OCI-LY3 (cell line): ENCODE results near the gene CHCHD1.

Source experiments
- H2AFZ ChIP-seq: fragments of 200-600, 300-600 bp; shearing (Covaris generic); 2 replicates; pipeline ENCODE4 v1.6.0; 2014; ENCODE audit warnings: antibody characterized with exemption, low read depth, low read length
- H3K27ac ChIP-seq: fragments of 200-600, 300-600 bp; sonication (generic); 2 replicates; pipeline ENCODE4 v1.5.1; 2014; ENCODE audit warnings: mild to moderate bottlenecking, low read length, moderate library complexity, mixed read lengths
- H3K27me3 ChIP-seq: fragments of 200-600, 300-600 bp; sonication (generic); 2 replicates; pipeline ENCODE4 v1.6.1; 2014; ENCODE audit warnings: low read depth, low read length, mixed read lengths
- H3K36me3 ChIP-seq: fragments of 200-600, 300-600 bp; sonication (generic); replicated peaks from 2 replicates; pipeline ENCODE3; 2014; ENCODE audit warnings: low read depth, low read length, mixed read lengths
- H3K4me1 ChIP-seq: fragments of 300-600, 200-600 bp; sonication (generic); 2 replicates; pipeline ENCODE4 v1.6.1; 2014; ENCODE audit warnings: low read length, mixed read lengths
- H3K4me2 ChIP-seq: fragments of 200-600, 300-600 bp; sonication (generic); 2 replicates; pipeline ENCODE4 v1.6.1; 2014; ENCODE audit warnings: low read length, mixed read lengths
- H3K4me3 ChIP-seq: fragments of 300-600, 200-600 bp; sonication (generic); 2 replicates; pipeline ENCODE4 v1.5.1; 2014; ENCODE audit warnings: antibody characterized with exemption, mild to moderate bottlenecking, low read length, moderate library complexity
- H3K79me2 ChIP-seq: fragments of 300-600, 200-600 bp; shearing (Covaris generic); 2 replicates; pipeline ENCODE4 v1.6.1; 2014; ENCODE audit warnings: mild to moderate bottlenecking, low read length, mixed read lengths
- H3K9ac ChIP-seq: fragments of 300-600, 200-600 bp; shearing (Covaris generic); 2 replicates; pipeline ENCODE4 v1.6.0; 2014; ENCODE audit warnings: mild to moderate bottlenecking, low read length, moderate library complexity
- H3K9me3 ChIP-seq: fragments of 200-600, 300-600 bp; shearing (Covaris generic); 2 replicates; pipeline ENCODE4 v1.6.1; 2014; ENCODE audit warnings: low read length, mixed read lengths; ENCODE audit not compliant: insufficient read depth
- H4K20me1 ChIP-seq: fragments of 200-600, 300-600 bp; sonication (generic); 2 replicates; pipeline ENCODE4 v1.6.1; 2016; ENCODE audit warnings: low read length, mixed read lengths; ENCODE audit not compliant: insufficient read depth
- EZH2phosphoT487 ChIP-seq: fragments of 200-600 bp; shearing (Covaris generic); IDR thresholded peaks from 2 replicates; pipeline ENCODE4 v1.6.1; 2018; ENCODE audit warnings: antibody characterized with exemption, mixed run types, low read depth
- TF ChIP-seq, protein P1 (sequence below): fragments of 200-600, 300-600 bp; sonication (generic); IDR thresholded peaks from 2 replicates; pipeline ENCODE4 v1.5.1; 2014; ENCODE audit warnings: antibody characterized with exemption, low read length, low read depth

The CHCHD1 gene

DNA sequence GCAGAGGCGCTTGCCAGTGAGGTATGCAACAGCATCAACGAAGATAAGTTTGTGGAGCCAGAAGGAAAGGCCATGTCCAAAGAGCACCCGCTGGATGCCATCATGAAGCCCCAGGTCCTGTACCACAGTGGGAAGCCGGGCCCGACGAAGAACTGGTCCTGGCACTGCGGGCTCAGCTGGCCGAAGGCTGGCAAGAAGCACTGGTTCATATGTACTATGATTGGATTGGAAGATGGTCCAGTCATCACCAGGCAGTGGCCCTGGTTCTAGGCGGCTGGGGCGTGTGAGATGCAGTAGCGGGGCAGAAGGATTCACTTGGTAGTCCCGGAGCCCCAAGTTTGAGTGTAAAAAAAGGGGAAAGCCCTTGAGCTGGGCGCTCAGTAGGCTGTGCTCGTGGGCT, 25.6 kb downstream of the CHCHD1 start:
- no peak overlapping the region for H3K27ac ChIP-seq
- H3K4me1 ChIP-seq = peaks cover 33% of the 10 kb centered on the region
- TF ChIP-seq, protein P1, sequence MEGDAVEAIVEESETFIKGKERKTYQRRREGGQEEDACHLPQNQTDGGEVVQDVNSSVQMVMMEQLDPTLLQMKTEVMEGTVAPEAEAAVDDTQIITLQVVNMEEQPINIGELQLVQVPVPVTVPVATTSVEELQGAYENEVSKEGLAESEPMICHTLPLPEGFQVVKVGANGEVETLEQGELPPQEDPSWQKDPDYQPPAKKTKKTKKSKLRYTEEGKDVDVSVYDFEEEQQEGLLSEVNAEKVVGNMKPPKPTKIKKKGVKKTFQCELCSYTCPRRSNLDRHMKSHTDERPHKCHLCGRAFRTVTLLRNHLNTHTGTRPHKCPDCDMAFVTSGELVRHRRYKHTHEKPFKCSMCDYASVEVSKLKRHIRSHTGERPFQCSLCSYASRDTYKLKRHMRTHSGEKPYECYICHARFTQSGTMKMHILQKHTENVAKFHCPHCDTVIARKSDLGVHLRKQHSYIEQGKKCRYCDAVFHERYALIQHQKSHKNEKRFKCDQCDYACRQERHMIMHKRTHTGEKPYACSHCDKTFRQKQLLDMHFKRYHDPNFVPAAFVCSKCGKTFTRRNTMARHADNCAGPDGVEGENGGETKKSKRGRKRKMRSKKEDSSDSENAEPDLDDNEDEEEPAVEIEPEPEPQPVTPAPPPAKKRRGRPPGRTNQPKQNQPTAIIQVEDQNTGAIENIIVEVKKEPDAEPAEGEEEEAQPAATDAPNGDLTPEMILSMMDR = no peak
- no peak for TF ChIP-seq EZH2phosphoT487
- H3K79me2 ChIP-seq = peaks cover 8% of the 10 kb centered on the region
- no peak overlapping the region for H3K4me2 ChIP-seq
- no peak overlapping the region for H3K4me3 ChIP-seq
- peaks cover 34% of the 10 kb centered on the region for H3K36me3 ChIP-seq
- no peaks in the 10 kb centered on the region for H3K9me3 ChIP-seq
- H3K27me3 ChIP-seq = no peaks in the 10 kb centered on the region
- H3K9ac ChIP-seq = no peak overlapping the region
- no peak overlapping the region for H2AFZ ChIP-seq
- H4K20me1 ChIP-seq = no peaks in the 10 kb centered on the region

DNA sequence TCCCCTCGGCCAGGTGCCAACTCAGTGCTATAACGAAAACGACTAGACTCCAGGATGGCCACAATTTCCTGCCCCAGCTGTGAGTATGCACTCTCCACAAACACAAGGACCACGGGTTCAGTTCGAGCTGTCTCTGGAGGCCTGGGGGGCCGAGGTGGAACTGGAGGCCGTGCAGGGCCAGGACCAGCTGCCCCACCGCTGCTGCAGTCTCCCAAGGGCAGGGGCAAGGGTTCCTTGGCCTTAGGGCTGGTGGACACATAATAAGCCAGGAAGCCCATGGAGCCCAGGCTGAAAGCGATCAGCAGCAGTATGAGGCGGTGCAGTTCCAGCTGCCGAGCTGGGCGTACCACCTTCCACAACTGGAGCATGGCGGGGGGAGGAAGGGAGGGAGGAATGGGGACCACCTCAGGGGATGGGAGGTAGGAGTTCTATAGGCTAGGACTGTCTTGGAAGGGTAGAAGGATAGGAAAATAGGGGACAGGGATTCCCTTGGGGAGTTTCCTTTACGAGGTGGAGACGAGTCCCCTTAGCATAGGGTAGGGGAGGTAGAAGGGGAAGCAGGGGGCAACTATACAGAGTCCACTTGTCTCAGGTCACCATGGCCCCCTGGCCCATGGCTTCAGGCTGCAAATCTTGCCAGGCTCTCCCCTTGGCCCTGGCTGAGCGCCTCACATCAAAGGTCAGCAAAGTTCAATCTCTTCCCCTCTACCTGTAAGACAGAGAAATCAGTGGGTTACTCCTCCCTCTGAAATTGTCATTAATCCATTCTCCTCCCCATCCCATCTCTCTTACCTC, 26.4 kb downstream of the CHCHD1 start:
- no peak overlapping the region for H2AFZ ChIP-seq
- no peak overlapping the region for H3K4me2 ChIP-seq
- no peaks in the 10 kb centered on the region for H3K27me3 ChIP-seq
- no peaks in the 10 kb centered on the region for H4K20me1 ChIP-seq
- H3K4me1 ChIP-seq = peaks cover 31% of the 10 kb centered on the region
- H3K36me3 ChIP-seq = peaks cover 26% of the 10 kb centered on the region
- no peak overlapping the region for H3K9ac ChIP-seq
- no peak overlapping the region for H3K4me3 ChIP-seq
- no peaks in the 10 kb centered on the region for H3K9me3 ChIP-seq
- TF ChIP-seq, protein P1 = no peak
- TF ChIP-seq EZH2phosphoT487 = no peak
- H3K79me2 ChIP-seq = peaks cover 8% of the 10 kb centered on the region
- H3K27ac ChIP-seq = no peak overlapping the region

DNA sequence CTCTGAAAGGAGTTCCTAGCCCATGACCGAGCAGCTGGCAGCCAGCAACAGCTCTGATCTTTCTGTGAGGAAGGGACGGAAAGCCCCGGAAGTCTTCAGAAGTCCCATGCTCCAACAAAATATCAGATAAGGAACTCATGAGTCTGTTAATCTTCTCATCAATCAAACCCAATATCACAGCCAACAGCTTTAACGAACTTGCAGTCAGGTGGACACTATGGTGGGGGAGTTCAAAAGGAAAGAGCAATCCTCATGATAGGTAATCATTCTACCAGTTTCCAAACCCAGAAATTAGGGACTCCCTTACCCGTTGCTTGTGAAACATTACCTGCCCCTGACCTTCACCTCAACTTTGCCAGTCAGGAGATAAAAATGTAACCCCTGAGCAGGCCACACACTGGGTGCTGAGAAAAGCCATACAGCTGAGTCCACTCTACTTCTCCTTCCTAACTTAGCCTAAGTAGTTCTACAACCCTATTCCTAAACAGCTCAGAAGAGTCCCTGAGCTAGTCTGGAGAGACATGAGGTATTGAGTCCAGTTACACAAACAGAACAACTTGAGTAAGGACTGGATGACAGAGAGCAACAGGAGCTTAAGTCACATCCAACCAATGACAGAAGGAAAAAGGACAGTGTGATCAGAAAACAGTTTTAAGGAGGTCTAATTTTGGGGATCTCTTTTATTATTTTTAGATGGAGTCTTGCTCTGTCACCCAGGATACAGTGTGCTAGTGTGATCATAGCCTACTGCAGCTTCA, 27.4 kb downstream of the CHCHD1 start:
- Histone ChIP-seq H3K36me3 (peaks cover 25% of the 10 kb centered on the region), H3K4me3 (no peak overlapping the region), H3K27ac (no peak overlapping the region), H3K4me1 (peaks cover 21% of the 10 kb centered on the region), H2AFZ (no peak overlapping the region), H3K79me2 (peaks cover 8% of the 10 kb centered on the region), H3K4me2 (no peak overlapping the region), H3K27me3 (no peaks in the 10 kb centered on the region), H3K9ac (no peak overlapping the region), H4K20me1 (no peaks in the 10 kb centered on the region), H3K9me3 (no peaks in the 10 kb centered on the region)
- TF ChIP-seq EZH2phosphoT487 = no peak
- TF ChIP-seq, protein P1 = no peak

DNA sequence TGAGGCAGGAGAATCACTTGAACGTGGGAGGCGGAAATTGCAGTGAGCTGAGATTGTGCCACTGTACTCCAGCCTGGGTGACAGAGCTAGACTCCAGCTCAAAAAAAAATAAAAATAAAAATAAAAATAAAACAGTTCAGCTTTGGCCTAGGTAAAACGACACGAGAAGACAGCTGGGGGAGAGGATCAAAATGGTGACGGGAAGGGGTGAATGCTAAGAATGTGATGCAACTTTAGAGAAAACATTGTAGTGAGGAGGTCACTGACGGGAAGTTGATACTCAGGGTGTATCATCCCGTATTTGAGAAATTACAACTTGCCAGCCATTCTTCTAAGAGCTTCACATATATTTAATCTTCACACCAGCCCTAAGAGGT, 28.5 kb downstream of the CHCHD1 start:
- H3K27me3 ChIP-seq = no peaks in the 10 kb centered on the region
- H3K9ac ChIP-seq = peak overlapping the region; percentile 77
- peaks cover 25% of the 10 kb centered on the region for H3K36me3 ChIP-seq
- peak overlapping the region; percentile 74 for H3K4me2 ChIP-seq
- H3K4me3 ChIP-seq = peak overlapping the region; percentile 96
- no peaks in the 10 kb centered on the region for H3K9me3 ChIP-seq
- H3K79me2 ChIP-seq = peaks cover 8% of the 10 kb centered on the region
- no peak overlapping the region for H2AFZ ChIP-seq
- TF ChIP-seq EZH2phosphoT487 = no peak
- no peaks in the 10 kb centered on the region for H4K20me1 ChIP-seq
- peaks cover 10% of the 10 kb centered on the region for H3K4me1 ChIP-seq
- H3K27ac ChIP-seq = no peak overlapping the region
